Activated CD4-positive, CD25-positive, alpha-beta regulatory T cell (primary cell): ENCODE results near the gene CD79B.

Experiments used
- DNase-seq, 4 experiments: peaks; one replicate each; lab custom pipeline; 2025; lab: John Stamatoyannopoulos, UW

CD79B gene

DNA sequence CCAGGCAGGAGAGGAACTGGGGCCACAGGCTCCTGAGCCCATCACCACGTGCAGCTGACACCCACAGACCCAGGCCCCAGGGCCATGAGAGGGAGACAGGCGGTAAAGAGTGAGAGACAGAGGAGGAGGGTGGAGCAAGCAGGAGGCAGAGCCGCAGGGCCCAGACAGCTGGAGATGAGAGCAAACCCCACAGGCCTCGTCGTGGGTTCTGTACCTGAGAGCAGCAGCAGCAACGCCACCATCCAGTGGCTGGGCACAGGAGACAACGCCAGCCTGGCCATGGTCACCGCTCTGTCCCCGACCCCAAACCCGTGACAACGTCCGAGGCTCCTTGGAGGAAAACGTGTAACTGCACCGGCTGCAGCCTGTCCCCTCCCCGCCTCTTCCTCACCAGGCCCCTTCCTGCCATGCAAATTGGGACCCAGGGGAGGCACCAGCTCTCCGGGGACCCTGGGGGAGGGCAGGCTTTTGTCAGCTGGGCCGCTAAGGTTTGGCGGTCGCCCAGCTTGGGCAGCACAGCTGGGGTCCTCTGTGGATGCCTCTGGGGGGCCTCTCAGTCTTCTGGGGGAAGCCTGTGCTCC, at the start of gene CD79B:
TSS of gene CD79B (minus strand) at position 351 of the 581 bp plus-strand sequence. CDS start at position 281, 70 bp downstream.
- peak in 3 of 4 experiments; percentile 16 to 19 (median 17) for DNase-seq

DNA sequence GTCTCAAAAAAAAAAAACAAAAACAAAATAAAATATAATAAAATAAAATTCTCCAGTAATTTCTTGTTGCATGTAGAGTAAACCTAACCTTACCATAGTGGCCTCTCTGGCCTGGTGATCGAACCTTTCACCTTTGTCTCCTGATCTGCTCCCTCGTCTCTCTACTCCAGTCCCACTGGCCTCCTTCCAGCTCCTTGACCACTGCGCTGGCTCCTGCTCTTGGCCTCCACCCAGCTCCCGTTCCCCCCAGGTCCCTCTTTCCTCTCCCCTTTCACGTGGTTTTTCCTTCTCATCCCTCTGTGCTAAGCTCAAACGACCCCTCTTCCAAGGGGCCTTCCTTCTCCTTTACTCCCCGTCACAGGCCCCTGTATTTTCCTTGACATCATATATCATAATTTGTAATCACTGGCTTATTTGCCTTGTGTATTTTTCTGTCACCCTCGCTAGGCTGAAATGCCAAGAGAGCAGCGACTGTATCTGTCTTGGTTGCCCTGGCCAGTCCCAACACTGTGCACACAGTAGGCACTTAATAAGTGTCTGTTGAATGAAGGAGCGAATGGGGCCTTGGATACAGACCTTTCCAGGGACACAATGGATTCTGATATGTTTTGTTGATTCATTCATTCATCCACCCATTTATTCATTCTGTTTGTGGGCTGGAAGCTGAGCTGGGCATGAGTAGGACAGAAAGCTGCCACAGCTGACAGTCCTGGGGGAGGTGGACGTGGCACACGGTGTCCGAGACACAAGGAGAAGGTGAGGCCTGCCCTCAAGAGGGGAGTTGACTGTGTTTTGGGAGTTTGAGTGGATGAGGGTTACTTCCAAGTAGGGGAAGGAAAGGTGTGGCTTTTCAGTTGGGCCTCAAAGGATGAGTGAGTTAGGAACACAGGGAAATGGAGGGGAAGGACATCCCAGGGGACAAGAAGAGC, 46.4 kb upstream of the CD79B start:
- no peak for DNase-seq

DNA sequence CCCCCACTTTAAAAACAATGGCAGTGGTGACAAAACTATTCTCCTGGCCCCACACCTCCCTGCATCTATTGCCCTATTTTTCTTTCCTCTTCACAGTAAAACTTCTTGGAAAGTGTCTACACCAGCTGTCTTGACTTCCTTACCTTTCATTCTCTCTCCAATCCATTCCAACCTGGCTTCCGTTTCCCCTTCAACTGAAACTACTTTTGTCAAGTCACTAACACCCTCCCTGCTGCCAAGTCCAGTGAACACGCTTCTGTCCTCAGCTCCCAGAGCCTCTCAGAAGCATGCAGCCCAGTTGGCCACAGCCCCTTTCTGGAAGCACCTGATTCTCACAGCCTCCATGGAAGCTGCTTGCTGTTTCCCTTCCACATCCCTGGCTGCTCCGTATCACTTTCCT, 44.6 kb upstream of the CD79B start:
- DNase-seq: no peak

DNA sequence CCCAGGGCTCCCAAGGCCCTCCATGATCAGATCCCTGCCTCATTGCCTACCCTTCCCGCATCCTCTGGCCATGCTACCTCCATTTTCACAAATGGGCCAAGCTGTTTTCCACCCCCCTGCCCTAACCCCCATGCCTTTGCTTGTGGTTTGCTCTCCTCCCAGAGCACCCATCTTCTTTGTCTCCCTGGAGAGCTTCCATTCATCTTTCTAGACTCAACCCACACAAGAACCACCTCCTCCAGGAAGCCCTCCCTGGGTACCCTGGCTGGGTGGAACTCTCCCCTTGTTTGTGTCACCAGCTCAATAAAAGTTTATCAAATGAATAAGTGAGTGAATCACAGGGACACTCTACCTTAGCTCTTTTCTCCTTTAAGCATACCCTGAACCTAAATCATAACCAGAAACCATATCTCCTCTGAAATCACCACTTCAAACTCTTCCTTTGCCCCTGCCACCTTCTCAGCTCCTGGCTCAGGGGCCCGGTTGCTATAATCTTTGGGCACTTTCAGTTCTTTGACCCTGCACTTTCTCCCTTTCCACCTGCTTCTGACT, 43.5 kb upstream of the CD79B start:
- DNase-seq: no peak

DNA sequence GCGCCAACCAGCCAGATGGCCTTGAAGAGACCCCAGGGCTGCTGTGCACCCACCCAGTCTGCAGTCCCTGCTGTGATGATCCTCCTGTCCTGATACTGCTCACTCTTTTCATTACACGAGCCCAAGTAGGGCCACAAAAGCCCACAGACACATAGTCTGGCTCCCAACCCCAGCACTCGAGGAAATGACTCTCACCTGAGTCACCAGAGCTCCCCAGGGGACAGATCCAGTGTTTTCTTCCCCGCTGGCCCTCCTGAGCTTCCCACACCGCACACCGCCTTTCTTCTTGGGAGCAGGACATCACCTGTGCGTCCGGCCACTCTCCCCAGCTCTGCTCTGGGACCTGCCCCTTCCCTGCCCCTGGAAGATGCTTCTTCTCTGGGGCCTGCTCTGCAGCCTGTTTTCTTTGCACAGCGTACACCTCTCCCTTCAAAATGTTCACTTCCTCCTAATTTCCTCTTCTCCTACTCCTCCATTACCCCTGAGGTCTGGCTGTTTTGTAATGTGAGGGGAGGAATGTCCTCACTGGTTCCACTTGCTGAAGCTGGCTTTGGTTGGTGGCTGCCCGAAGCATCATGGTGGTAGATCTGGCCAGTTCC, 42.6 kb upstream of the CD79B start:
- no peak for DNase-seq

DNA sequence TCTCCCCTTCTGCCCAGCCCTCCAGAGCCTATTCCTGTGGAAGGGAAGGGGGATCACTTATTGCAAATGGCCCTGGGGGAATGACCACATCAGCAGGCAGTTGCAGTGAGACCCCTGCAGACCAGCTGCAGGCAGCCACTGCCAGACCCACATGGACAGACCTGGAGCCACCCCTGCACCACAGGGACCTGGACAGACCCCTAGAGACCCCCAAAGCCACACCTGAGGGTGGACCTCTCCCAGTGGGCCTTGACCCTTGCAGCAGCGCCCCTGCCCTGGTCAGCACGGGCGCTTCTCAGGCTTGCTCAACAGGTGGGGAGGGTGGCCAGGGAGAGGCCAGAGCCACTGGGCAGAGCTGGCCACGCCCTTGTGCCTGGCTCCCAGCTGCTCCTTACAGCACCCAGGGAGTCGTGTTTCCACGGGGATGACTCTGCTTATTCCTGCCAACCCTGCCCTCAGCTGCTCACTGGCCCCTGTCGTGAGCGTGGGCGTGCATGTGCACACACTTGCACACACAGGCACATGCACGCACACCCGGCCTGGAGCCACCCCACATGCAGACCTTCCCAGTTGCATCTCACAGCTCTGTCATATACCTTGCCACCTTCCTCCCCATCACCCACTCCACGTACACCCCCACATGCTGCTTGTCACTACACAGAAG, 41.9 kb upstream of the CD79B start:
- DNase-seq: no peak

DNA sequence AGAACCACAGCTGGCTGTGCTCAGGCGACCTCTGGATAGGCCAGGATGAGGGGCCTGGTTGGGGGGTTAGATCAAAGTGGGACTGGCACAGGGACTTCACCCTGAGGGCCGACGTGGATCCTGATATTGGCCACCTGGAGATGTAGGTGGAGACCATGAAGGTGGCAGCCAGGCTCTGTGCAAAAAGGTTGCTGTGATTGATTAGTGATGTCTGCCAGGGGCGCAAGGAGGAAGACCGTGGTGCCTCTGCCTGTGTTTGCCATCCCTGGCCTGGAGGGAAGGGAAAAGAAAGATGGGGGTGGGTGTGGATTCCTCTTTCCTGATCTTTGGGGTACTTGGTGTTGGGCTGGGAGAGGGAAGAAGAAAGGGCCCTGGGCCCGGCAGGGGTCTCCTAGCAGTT, 41.1 kb upstream of the CD79B start:
- no peak for DNase-seq

DNA sequence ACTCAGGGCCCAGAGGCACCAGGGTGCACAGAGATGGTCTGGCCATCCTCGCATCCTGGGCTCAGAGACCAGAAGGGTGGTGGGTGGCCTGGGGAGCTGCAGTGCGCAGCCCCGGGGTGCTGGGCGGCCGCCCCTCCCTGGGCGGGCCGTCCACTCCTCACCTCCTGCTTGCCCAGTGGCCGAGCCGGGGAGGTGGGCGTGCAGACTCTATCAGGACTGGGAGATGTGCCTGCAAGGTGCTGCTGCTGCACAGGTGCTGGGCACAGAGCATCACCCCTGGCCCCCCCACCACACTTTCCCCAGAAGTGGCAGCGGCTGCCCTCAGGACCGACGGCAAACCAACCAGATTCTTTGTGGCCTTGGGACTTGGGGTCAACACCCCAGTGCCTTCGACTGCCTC, 40.7 kb upstream of the CD79B start, which contains the start of gene SCN4A:
TSS of gene SCN4A (minus strand) at position 123 of the 400 bp plus-strand sequence. CDS start at position 46, 77 bp downstream.
- DNase-seq: no peak

DNA sequence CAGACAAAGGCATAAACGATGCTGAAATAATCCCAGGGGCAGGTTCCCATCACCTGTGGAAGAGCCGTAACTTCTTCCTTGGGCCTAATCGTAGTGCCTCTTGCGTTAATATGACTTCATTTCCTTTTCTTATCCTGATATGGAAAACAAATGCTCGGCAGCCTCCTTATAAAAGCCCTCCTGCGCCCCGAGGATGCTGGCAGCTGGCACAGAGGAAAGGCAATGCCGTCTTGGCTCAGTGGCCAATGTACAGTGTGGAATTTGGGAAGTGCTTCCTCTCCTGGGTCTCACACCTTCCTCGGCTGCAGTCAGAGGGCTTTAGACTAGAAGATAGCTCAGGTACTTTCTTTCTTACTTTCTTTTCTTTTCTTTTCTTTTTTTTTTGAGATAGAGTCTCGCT, 37.1 kb upstream of the CD79B start:
- DNase-seq: no peak

DNA sequence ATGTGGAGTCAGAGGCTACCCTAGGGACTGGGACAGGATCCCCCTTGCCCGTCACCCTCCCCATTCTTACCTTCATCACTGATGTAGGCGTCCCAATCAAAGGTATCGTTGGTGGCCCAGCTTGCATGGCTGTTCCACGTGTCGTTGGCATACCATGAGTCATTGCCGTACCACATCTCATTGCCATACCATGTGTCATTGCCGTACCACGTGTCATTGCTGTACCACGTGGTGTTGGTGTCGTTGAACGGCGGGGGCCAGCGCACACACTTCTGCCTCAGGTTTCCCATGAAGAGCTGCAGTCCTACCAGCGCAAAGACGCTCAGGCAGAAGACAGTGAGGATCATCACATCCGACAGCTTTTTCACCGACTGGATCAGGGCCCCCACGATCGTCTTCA, 35.8 kb upstream of the CD79B start:
- no peak for DNase-seq

DNA sequence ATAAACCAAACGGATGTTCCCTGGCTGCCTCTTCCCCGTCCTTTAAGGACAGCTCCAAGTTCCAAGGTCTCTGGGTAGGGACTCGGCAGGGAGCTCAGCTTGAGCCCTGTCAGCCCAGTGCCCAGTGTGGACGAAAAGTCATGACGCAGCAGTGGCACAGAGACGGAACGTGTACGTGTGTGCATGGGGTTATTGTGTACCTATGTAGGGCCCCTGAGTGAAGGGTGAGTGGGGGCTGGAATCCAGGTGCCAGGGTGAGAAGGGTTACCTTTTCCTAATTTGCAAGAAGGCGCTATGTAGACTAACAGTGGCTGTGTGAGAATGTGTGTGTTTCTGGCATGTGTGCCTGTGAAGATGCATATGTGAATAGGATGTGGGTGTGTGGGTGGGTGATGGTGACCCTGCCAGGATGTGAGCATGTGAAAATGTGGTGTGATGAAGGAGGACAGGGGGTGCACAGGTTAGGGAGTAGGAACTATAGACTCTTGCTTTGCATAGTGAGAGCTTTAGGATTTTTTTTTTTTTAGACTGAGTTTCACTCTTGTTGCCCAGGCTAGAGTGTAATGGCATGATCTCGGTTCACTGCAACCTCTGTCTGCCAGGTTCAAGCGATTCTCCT, 34.6 kb upstream of the CD79B start:
- no peak for DNase-seq

DNA sequence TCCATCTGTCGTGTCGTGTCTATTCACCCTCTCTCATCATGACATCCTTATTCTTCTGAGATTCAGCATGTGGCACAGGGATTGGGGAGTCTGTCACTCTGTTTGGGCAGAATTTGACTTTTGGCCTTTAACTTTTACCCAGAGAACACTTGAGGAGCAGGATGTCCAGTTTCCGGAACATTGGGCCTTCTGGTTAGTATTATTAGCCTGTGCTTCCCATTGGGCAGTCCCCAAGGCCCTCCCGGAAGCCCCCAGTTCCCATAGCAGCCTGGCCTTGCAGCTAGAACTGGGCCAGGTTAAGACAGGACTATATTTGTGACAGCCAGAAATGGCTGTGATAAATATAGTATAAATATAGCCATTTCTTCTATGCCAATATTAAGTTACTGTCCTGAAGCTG, 31.0 kb upstream of the CD79B start:
- no peak for DNase-seq

DNA sequence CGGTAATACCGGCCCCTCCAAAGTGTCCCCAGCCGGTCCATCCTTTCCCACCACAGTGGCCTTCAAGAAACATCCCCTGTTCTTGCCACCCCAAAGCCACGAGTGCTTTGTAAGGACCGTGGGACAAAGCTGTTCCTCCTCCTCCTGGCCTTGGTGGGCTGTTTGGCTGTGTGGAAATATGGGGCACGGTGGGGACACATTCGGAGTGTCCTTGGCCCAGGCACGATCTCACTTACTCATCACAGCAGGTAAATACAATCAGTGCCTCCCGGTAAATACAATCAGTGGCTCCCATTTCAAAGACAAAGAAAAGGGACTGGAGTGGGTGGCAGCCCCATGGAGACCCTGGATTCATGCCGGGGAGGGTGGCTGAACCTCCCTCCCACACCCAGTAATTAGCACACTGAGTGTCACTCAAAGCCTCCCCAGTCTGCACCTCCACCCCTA, 30.2 kb upstream of the CD79B start:
- no peak for DNase-seq

DNA sequence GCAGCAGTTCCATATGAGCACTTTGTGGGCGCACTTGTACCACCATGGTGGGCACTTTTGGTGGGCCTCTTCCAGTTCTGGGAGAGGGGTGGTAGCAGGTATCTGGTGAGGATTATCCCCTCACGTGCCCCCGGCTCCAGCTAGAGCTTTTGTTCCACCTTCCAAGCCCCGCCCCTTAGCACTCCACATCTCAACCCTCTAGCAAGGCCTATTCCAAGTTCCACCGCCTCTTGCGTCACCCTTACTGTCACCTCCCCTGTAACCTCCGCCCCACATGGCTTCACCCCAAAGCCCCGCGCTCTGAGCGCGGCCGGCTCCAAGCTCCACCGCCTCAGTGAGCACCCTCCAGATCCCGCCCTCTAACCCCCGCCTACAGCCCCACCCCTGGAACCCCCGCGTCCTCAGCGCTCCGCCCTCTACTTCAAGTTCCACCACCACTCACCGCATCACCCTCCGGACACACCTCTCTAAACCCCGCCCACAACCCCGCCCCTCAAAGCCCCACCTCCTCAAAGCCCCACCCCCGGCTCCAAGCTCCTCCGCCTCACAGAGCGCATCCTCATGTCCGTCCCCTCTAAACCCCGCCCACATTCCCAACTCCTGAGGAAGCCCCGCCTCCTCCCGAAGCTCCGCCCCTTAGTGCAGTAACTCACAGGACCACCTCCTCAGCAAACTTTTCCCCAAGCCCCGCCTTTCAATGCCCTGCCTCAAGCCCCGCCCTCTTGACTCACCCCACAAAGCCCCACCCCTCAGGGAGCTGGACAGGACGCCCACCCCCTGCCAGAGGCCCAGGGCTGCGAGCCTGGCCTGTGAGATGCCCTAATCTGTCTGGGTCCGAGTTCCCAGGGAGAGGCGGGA, 29.5 kb upstream of the CD79B start:
- peak in 2 of 4 experiments; percentile 15 to 21 for DNase-seq

DNA sequence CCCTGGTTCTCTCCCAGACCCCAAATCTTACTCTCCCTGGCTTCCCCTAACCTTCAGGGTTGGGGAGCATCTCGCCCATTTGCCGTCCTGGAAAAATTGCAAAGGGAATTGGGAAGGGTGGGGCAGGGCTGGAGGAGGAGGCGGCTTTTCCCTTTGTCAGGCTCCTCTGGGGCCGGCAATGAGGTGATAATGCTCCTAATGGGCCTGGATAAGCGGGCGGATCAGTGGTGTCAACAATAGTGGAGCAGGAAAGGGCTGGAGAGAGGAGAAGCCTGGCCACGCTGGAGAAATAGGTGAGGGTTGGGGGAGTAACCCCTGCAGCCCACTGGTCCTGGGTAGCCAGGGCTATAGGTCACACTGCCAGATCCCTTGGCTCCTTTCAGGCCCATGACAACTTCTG, 28.3 kb upstream of the CD79B start:
- DNase-seq: no peak

DNA sequence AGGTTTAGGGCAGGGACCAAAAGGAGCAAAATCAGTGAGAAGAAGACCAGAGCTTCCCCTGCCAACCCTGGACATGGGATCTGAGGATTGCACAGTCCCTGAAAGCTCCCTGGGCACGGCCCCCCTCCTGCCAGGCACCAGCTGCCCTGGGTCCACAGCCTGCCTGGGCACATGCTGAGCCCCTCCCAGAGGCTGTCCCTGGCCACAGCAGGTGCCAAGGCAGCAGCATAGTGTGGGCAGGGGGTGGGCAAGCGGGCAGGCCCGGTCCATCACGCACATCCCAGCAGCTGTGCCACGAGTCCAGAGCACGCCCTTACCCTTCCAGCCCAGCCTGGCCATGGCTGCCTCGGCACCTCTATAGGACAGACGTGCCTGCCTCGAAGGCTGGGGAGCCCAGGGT, 27.9 kb upstream of the CD79B start:
- DNase-seq: no peak

DNA sequence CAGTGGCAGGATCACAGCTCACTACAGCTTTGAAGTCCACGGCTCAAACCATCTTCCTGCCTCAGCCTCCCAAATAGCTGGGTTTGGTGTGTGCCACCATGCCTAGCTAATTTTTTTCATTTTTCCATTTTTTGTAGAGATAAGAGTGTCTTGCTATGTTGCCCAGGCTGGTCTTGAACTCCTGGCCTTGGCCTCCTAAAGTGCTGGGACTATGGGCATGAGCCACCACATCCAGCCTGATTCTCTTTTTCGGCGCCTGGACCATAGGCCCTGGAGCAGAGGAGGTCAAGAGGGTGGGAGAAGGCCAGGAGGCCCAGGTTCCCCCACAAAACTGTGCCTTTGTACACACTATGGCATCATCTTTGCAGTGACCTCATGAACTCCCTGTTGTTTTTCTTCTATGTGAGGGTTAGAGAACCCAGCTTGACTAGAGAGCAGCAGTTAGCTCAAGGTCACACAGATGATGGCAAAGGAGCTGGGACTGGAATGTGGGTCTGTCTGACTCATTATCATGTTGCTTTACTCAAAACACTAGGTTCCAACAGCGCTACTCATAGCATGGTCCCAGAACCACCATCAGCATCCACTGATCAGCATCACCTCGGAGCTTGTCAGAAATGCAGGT, 24.3 kb upstream of the CD79B start:
- no peak for DNase-seq

DNA sequence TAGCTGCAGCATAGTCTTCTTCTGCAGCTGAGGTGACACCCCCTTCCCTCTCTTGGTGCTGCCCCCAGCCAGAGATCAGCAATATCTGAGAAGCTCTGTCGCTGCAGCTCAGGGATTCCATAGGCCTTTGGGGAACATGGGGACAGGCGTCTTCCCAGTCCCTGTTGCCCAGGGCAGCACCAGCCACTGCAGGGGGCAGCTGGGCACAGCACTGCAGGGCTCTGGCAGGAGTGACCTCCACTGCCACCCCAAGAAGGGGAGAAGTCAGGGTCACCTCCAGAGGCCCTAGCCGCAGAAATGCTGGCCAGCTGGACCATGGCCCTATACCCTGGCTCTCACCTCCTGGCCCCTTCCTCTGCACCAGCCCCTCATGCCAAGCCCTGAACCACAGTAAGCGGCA, 23.7 kb upstream of the CD79B start:
- DNase-seq: no peak

DNA sequence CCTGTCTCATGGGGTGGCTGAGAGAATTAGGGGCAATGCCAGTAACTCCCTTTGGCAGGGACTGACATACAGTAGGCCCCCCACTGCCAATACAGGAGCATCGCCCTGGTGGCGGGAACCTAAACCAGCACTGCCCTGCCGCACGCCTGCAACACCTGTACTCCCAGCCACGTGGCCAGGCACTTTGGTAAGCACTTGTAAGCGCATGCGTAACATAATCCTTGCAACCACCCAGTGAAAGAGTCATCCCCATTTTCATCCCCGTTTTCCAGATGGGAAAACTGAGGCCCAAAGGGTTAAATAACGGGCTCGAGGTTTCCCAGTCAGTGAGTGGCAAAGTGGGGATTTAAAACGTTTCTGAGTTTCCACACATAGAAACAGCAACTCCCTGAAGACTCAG, 23.1 kb upstream of the CD79B start:
- no peak for DNase-seq

DNA sequence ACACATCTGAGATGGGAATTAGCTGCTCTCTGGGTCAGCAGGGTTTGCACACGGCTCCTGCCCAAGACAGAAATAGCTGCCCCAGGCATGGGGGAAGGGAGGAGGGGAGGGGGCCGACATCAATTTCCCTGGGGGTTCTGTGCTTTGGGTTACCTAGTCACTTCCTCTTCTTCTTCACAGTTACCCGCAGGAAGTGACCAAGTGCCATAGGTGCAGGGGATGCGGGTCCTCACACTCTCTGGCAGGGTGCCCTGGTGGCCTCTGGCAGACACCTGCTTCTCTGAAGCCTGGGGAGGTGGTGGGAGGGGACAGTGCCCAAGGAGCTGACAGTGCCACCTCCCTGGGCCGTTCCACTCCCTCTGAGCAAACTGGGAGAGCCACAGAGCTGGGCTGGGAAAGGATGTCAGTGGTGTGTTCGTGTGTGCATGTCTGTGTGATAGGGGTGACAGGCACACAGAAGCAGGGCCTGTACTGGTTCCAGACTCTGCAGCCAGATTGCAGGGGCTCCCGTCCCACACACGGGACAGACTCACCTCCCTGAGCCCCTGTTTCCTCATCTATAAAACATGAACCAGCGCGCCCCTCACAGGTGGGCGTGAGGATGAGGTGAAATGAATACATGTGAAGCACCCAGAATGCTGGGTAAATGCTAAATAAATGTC, 22.4 kb upstream of the CD79B start:
- DNase-seq: no peak
